ENCODE data around the gene GLO1. TPM values are rescaled to one million over a fixed set of nuclear protein-coding genes. Genes with fewer than 3 reads are reported as not detected.

GLO1 gene
- total RNA-seq (73.5 TPM), polyA plus RNA-seq (76.7 TPM)
- long read RNA-seq, donor 1, partial matches to known transcripts: 0 of 2 reads
- long read RNA-seq, donor 1, other reads (novel, unspliced or antisense): 0 of 2 reads
- long read RNA-seq, donor 2: 0 reads
- long read RNA-seq, donor 3, transcript GLO1-201 (6 exons, 2,012 nt): major isoform, 34 of 34 reads
- long read RNA-seq, donor 3, partial matches to known transcripts: 0 of 34 reads
- long read RNA-seq, donor 3, other reads (novel, unspliced or antisense): 0 of 34 reads
- long read RNA-seq, donor 4, transcript GLO1-201 (6 exons, 2,012 nt): major isoform, 12 of 12 reads
- long read RNA-seq, donor 4, partial matches to known transcripts: 0 of 12 reads
- long read RNA-seq, donor 4, other reads (novel, unspliced or antisense): 0 of 12 reads
- long read RNA-seq, donor 5, transcript GLO1-201 (6 exons, 2,012 nt): major isoform, 45 of 48 reads
- long read RNA-seq, donor 5, partial matches to known transcripts: 0 of 48 reads
- long read RNA-seq, donor 5, other reads (novel, unspliced or antisense): 0 of 48 reads
- long read RNA-seq, donor 6, transcript GLO1-201 (6 exons, 2,012 nt): major isoform, 21 of 22 reads
- long read RNA-seq, donor 6, partial matches to known transcripts: 0 of 22 reads
- long read RNA-seq, donor 6, other reads (novel, unspliced or antisense): 0 of 22 reads
- long read RNA-seq, donor 7, transcript GLO1-201 (6 exons, 2,012 nt): major isoform, 20 of 21 reads
- long read RNA-seq, donor 7, partial matches to known transcripts: 0 of 21 reads
- long read RNA-seq, donor 7, other reads (novel, unspliced or antisense): 0 of 21 reads
- long read RNA-seq, donor 8, transcript GLO1-201 (6 exons, 2,012 nt): major isoform, 17 of 18 reads
- long read RNA-seq, donor 8, partial matches to known transcripts: 0 of 18 reads
- long read RNA-seq, donor 8, other reads (novel, unspliced or antisense): 0 of 18 reads
- long read RNA-seq, donor 9, transcript GLO1-201 (6 exons, 2,012 nt): major isoform, 21 of 21 reads
- long read RNA-seq, donor 9, partial matches to known transcripts: 0 of 21 reads
- long read RNA-seq, donor 9, other reads (novel, unspliced or antisense): 0 of 21 reads
- long read RNA-seq, donor 10, transcript GLO1-201 (6 exons, 2,012 nt): major isoform, 20 of 21 reads
- long read RNA-seq, donor 10, partial matches to known transcripts: 0 of 21 reads
- long read RNA-seq, donor 10, other reads (novel, unspliced or antisense): 0 of 21 reads

GRCh38 chr6:38702558-38703397, at the start of gene GLO1:
TSS of gene GLO1 (minus strand) at chr6:38703145. CDS start at chr6:38703054, 91 bp downstream.
- peak; percentile 93 to 98 (median 96) for DNase-seq (ENCODE audit: low read depth in 6 of 9, low spot score in 9 of 9)
- H3K27ac ChIP-seq (ENCODE audit: low read depth in 1 of 2, low read length in 1 of 2): peak within 1 kb of the TSS; percentile 87 to 89
- WGBS: under 1% methylated on average over 53 of the region's 53 CpGs

GRCh38 chr6:38750968-38751615, 48.1 kb upstream of the GLO1 start:
- no peaks in the 10 kb centered on the region for H3K27me3 ChIP-seq (ENCODE audit: control insufficient read depth in 2 of 2, insufficient read depth in 1 of 2, low read length in 1 of 2)
- H3K4me1 ChIP-seq (ENCODE audit: control insufficient read depth in 2 of 2, insufficient read depth in 2 of 2, low read length in 2 of 2): no peaks in the 10 kb centered on the region
- H3K9me3 ChIP-seq (ENCODE audit: control insufficient read depth in 2 of 2, insufficient read depth in 1 of 2, low read length in 1 of 2): no peaks in the 10 kb centered on the region
- no peaks in the 10 kb centered on the region for H3K36me3 ChIP-seq (ENCODE audit: control insufficient read depth in 2 of 2, insufficient read depth in 2 of 2, low read length in 1 of 2)
- 69% methylated on average over 1 of the region's 1 CpG for WGBS
- no peak for DNase-seq (ENCODE audit: low read depth in 6 of 9, low spot score in 9 of 9)
- no peak overlapping the region for H3K27ac ChIP-seq (ENCODE audit: low read depth in 1 of 2, low read length in 1 of 2)
- H3K4me3 ChIP-seq (ENCODE audit: low read length in 2 of 2): no peak overlapping the region

More at GRCh38 chr6:38702558-38703397, at the start of gene GLO1:
- no peaks in the 10 kb centered on the region for H3K36me3 ChIP-seq (ENCODE audit: control insufficient read depth in 2 of 2, insufficient read depth in 2 of 2, low read length in 1 of 2)
- no peaks in the 10 kb centered on the region for H3K27me3 ChIP-seq (ENCODE audit: control insufficient read depth in 2 of 2, insufficient read depth in 1 of 2, low read length in 1 of 2)
- peaks cover 0 to 6% of the 10 kb centered on the region in 2 donors for H3K9me3 ChIP-seq (ENCODE audit: control insufficient read depth in 2 of 2, insufficient read depth in 1 of 2, low read length in 1 of 2)
- H3K4me1 ChIP-seq (ENCODE audit: control insufficient read depth in 2 of 2, insufficient read depth in 2 of 2, low read length in 2 of 2): peaks cover 3 to 4% of the 10 kb centered on the region in 2 donors
- H3K4me3 ChIP-seq (ENCODE audit: low read length in 2 of 2): peak within 1 kb of the TSS; percentile 86 to 96

DNA sequence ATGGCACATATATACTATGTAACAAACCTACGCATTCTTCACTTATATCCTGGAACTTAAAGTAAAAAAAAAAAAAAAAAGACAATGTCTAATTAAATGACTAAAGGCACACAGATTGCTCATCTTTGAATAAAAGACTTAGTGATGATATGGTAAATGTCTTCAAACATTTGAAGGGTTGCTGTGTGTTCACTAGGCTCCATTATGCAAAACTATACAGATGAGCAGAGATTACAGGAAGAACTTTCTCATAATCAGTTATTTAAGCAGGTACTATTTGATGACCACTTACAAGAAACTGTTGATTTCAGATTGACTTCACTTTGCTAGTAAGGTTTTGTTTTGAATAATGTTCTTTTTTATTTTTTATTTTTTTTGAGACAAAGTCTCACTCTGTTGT, 46.5 kb upstream of the GLO1 start:
- Histone ChIP-seq H3K27me3 (ENCODE audit: control insufficient read depth in 2 of 2, insufficient read depth in 1 of 2, low read length in 1 of 2) (no peaks in the 10 kb centered on the region), H3K9me3 (ENCODE audit: control insufficient read depth in 2 of 2, insufficient read depth in 1 of 2, low read length in 1 of 2) (no peaks in the 10 kb centered on the region), H3K36me3 (ENCODE audit: control insufficient read depth in 2 of 2, insufficient read depth in 2 of 2, low read length in 1 of 2) (no peaks in the 10 kb centered on the region), H3K4me1 (ENCODE audit: control insufficient read depth in 2 of 2, insufficient read depth in 2 of 2, low read length in 2 of 2) (no peaks in the 10 kb centered on the region), H3K4me3 (ENCODE audit: low read length in 2 of 2) (no peak overlapping the region), H3K27ac (ENCODE audit: low read depth in 1 of 2, low read length in 1 of 2) (no peak overlapping the region)
- 100% methylated on average over 1 of the region's 1 CpG for WGBS
- no peak for DNase-seq (ENCODE audit: low read depth in 6 of 9, low spot score in 9 of 9)

GRCh38 chr6:38739532-38739931, 36.6 kb upstream of the GLO1 start:
- Histone ChIP-seq H3K4me3 (ENCODE audit: low read length in 2 of 2) (no peak overlapping the region), H3K36me3 (ENCODE audit: control insufficient read depth in 2 of 2, insufficient read depth in 2 of 2, low read length in 1 of 2) (no peaks in the 10 kb centered on the region), H3K27me3 (ENCODE audit: control insufficient read depth in 2 of 2, insufficient read depth in 1 of 2, low read length in 1 of 2) (peaks cover 0 to 2% of the 10 kb centered on the region in 2 donors), H3K27ac (ENCODE audit: low read depth in 1 of 2, low read length in 1 of 2) (no peak overlapping the region), H3K9me3 (ENCODE audit: control insufficient read depth in 2 of 2, insufficient read depth in 1 of 2, low read length in 1 of 2) (no peaks in the 10 kb centered on the region), H3K4me1 (ENCODE audit: control insufficient read depth in 2 of 2, insufficient read depth in 2 of 2, low read length in 2 of 2) (no peaks in the 10 kb centered on the region)
- DNase-seq (ENCODE audit: low read depth in 6 of 9, low spot score in 9 of 9): no peak
- WGBS: 69% methylated on average over 5 of the region's 5 CpGs

DNA sequence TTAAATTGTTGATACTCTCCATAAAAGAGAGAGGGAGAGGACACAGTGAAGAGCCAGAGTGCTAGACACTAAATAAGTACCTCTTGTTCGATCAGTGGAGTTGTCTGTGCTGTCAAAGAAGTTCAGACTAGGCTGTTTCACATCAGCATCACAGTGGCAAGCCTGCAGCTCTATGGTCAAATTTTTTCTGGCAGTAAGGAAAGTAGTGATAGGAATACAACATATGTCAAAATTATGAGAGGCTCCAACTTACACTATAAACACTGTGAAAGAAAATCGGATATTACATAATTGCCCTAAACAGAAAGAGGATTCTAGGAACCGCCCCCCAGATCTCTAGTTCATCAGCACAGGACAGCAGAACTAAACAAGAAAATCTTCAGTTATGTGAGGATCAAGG, 35.3 kb upstream of the GLO1 start:
- no peak for DNase-seq (ENCODE audit: low read depth in 6 of 9, low spot score in 9 of 9)
- WGBS: 95% methylated on average over 3 of the region's 3 CpGs
- H3K27ac ChIP-seq (ENCODE audit: low read depth in 1 of 2, low read length in 1 of 2): no peak overlapping the region
- peaks cover 0 to 2% of the 10 kb centered on the region in 2 donors for H3K27me3 ChIP-seq (ENCODE audit: control insufficient read depth in 2 of 2, insufficient read depth in 1 of 2, low read length in 1 of 2)
- H3K4me1 ChIP-seq (ENCODE audit: control insufficient read depth in 2 of 2, insufficient read depth in 2 of 2, low read length in 2 of 2): no peaks in the 10 kb centered on the region
- H3K4me3 ChIP-seq (ENCODE audit: low read length in 2 of 2): no peak overlapping the region
- no peaks in the 10 kb centered on the region for H3K36me3 ChIP-seq (ENCODE audit: control insufficient read depth in 2 of 2, insufficient read depth in 2 of 2, low read length in 1 of 2)
- no peaks in the 10 kb centered on the region for H3K9me3 ChIP-seq (ENCODE audit: control insufficient read depth in 2 of 2, insufficient read depth in 1 of 2, low read length in 1 of 2)

- 98% methylated on average over 3 of the region's 3 CpGs for WGBS
- Histone ChIP-seq H3K36me3 (ENCODE audit: control insufficient read depth in 2 of 2, insufficient read depth in 2 of 2, low read length in 1 of 2) (no peaks in the 10 kb centered on the region), H3K9me3 (ENCODE audit: control insufficient read depth in 2 of 2, insufficient read depth in 1 of 2, low read length in 1 of 2) (no peaks in the 10 kb centered on the region), H3K4me1 (ENCODE audit: control insufficient read depth in 2 of 2, insufficient read depth in 2 of 2, low read length in 2 of 2) (no peaks in the 10 kb centered on the region), H3K4me3 (ENCODE audit: low read length in 2 of 2) (no peak overlapping the region), H3K27ac (ENCODE audit: low read depth in 1 of 2, low read length in 1 of 2) (no peak overlapping the region), H3K27me3 (ENCODE audit: control insufficient read depth in 2 of 2, insufficient read depth in 1 of 2, low read length in 1 of 2) (peaks cover 0 to 2% of the 10 kb centered on the region in 2 donors)
- DNase-seq (ENCODE audit: low read depth in 6 of 9, low spot score in 9 of 9): no peak
Measured at GRCh38 chr6:38736951-38737350, 34.0 kb upstream of the GLO1 start.

- DNase-seq (ENCODE audit: low read depth in 6 of 9, low spot score in 9 of 9): no peak
- 76% methylated on average over 4 of the region's 4 CpGs for WGBS
- no peaks in the 10 kb centered on the region for H3K36me3 ChIP-seq (ENCODE audit: control insufficient read depth in 2 of 2, insufficient read depth in 2 of 2, low read length in 1 of 2)
- no peak overlapping the region for H3K4me3 ChIP-seq (ENCODE audit: low read length in 2 of 2)
- no peaks in the 10 kb centered on the region for H3K9me3 ChIP-seq (ENCODE audit: control insufficient read depth in 2 of 2, insufficient read depth in 1 of 2, low read length in 1 of 2)
- no peaks in the 10 kb centered on the region for H3K27me3 ChIP-seq (ENCODE audit: control insufficient read depth in 2 of 2, insufficient read depth in 1 of 2, low read length in 1 of 2)
- H3K27ac ChIP-seq (ENCODE audit: low read depth in 1 of 2, low read length in 1 of 2): no peak overlapping the region
- no peaks in the 10 kb centered on the region for H3K4me1 ChIP-seq (ENCODE audit: control insufficient read depth in 2 of 2, insufficient read depth in 2 of 2, low read length in 2 of 2)
Measured at GRCh38 chr6:38730140-38730862, 27.4 kb upstream of the GLO1 start.

All from thymus (tissue), 14 donors.